Effector CD4-positive, alpha-beta T cell (primary cell): ENCODE measurements around the gene GGNBP2.
"Not testable (repeated sequence)": the region's sequence is repeated elsewhere in the genome, so short reads cannot be mapped to it uniquely, and the experiment has no call there.

Experiments used
- DNase-seq: peaks from one replicate; pipeline ENCODE4 v3.0.0-alpha.2; 2020
- total RNA-seq: gene quantifications from one replicate; lab custom pipeline; 2026; lab: John Stamatoyannopoulos, UW

GGNBP2 gene, protein sequence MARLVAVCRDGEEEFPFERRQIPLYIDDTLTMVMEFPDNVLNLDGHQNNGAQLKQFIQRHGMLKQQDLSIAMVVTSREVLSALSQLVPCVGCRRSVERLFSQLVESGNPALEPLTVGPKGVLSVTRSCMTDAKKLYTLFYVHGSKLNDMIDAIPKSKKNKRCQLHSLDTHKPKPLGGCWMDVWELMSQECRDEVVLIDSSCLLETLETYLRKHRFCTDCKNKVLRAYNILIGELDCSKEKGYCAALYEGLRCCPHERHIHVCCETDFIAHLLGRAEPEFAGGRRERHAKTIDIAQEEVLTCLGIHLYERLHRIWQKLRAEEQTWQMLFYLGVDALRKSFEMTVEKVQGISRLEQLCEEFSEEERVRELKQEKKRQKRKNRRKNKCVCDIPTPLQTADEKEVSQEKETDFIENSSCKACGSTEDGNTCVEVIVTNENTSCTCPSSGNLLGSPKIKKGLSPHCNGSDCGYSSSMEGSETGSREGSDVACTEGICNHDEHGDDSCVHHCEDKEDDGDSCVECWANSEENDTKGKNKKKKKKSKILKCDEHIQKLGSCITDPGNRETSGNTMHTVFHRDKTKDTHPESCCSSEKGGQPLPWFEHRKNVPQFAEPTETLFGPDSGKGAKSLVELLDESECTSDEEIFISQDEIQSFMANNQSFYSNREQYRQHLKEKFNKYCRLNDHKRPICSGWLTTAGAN
- 208 reads per million, percentile 93 among the genes with 10 or more reads in this experiment for total RNA-seq

DNA sequence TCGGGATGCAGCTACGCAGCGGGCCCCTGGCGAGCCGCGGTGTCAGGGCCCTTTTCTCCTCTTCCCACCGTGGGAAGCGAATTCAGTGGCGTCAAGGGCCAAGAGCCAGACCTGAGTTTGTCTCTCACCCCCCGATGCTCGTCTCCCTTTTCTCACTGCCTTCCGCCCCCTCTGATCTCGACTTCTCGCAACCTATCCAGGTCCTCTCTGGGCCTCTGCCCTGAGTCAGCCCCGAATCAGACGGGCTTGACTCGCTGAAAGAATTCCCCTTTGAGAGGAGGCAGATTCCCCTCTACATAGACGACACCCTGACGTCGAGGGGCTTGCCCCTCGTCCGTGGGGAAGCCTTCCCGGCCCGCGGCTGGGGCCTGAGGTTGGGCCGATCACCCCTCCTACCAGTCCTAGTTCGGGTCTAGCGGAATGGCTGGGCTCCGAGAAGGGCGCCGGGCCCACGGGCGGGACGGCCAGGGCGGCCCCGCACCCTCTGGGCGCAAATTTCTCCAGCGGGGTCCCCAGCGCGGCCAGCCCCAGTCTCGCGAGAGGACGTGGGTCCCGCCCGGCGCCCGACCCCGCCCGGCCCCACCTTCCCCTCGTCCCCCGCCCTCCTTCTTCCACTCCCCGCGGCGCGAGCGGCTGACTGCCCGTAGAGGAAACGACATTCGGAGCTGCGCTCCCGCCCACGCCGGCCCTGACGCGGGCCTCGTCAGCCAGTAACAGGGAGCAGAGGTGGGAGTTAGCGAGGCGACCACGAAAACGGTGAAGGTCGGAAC lies at the start of gene GGNBP2:
TSS of gene GGNBP2 (plus strand) at position 613 of the 770 bp plus-strand sequence. CDS start 806 bp downstream, outside the sequence.
- DNase-seq = peak; percentile 88

DNA sequence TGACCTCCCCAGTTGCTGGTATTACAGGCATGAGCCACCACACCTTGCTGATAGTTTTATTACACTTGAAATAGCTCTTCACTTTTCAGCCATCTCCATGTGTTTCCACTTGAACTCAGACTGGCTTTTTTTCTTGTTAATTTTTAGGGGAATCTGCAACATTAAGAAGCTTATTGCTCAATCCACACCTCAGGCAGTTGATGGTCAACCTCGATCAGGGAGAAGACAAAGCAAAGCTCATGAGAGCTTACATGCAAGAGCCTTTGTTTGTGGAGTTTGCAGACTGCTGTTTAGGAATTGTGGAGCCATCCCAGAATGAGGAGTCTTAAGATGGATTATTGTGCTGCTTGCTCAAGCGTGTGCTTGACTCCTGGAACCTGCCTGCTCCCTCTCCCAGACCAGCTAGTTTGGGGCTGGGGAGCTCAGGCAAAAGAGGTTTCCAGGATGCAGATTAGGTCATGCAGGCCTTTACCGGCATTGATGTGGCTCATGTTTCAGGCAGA lies 49.6 kb upstream of the GGNBP2 start:
- DNase-seq = no peak

DNA sequence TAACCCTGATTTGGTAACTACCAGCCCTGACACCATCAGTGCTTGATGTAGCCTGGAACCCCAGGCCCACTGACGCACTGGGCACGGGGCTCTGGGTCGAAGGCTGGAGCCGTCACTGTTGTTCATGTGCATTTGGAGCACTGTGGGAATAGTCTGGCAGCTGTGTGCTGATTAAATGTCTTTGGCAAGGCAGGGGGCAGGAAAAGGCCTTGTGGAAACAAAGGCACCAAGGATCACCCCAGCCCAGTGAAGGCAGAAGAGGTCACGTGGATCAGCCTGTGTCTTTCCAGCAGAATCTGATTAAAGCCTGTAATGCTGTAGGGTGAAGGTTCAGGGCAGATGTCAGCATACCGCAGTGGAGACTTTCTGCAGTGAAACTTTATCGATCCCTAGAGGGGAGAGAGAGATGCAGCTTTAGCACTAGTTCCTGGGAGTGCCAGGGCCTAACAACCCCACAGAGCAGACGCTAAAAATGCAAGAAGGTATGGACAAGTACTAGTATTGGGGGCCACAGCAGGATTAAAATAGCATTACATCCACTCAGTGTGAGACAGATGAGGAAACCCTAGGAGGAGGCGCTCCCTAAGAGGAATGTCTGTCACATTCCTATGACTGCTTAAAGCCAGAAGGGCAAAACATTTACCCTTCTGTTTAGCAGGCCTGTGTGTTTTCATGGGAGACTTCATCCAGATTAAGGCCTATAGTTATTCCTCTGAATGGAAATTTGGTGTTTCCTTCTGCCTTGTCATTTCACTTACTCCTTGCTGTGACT lies 48.5 kb upstream of the GGNBP2 start:
- no peak for DNase-seq

DNA sequence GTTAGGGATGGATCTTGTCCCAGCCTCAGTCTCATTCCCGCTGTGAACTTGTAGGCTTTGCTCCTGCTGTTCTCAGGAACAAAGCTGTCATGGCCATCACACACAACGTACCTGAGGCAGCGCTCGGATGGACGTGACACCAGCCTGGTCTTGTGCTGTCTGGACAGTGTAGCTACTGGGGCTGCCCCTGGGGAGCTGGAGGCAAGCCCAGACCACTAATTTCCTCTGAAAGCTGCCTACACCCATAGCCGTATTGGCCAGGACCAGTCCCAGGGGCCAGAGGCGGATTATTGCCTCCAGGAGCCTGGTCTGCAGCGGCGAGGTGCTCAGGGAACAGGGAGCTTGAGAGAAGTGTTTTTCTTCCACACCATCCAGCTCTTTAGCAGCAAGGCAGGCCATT lies 46.6 kb upstream of the GGNBP2 start:
- no peak for DNase-seq

DNA sequence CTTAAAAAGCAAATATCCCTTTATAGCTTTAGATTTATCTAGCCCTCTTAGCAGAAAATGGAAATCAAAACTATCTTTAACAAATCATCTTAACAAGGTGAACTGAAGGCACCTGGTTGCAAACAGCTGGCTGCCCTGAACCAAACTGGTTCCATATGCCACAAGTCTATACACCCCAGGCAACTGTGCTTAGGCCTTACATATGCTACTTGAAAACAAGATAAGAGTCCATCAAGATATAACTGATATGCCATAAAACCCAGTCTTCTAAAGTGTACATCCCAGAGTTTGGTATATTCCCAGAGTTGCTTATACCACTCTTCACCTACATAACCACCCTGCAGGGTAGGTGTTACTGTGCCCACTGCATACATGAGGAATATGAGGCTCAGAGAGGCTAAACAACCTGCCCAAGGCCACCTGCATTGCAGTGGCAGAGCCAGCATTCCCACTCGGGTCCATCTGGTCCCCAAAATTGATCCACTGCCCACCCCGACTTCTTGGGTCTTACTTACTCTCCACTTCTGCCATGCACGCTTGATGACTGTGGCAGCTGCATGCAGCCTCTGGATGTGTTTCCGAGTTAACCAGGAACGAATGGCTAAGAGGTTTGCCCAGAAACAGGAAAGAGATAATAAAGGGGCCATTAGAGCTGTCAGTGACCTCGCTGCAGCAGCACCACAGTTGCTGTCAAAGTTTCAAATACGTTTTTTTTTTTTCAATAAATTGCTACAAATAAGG lies 46.0 kb upstream of the GGNBP2 start:
- DNase-seq = no peak

DNA sequence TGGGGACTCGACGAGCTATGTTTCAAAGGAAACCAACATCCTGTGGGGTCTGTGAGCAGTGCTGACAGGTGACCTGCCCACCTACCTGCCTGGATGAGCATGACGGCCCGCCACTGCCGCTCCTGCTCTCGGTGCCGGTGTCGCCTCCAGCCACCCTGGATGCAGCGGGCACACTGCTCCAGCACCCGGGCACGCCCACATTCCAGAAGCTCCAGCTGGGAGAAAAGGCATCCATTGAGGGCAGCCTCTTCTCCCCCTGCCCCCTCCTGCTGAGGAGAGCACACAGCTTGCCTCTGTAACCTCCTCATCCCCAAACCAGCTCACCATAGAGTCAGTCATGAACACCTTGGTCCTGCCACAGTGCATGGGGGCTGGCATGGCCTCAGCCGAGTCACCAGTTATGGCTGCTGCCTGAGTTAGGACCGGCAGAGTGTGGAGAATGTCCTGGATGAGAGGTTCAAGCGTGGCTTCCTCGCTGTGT lies 43.9 kb upstream of the GGNBP2 start:
- no peak for DNase-seq

DNA sequence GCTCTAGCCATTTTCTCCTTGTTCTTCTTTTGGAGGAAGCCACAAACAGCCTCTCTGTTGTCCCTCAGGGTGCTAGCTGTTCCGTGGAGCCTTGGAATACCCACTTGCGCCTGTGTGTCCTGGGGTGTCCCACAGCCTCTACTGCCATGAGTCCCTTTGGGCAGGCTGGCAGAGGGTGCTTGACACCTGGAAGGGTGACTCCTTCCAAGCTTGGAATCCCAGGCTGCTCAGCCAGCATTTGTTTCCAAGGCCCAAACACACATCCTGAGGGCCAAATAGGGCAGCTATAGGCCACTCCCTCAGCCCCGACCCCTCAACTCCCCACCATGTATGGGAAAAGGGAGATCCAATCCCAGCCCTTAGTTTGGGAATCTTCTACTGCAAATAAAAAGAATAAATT lies 43.4 kb upstream of the GGNBP2 start:
- no peak for DNase-seq

DNA sequence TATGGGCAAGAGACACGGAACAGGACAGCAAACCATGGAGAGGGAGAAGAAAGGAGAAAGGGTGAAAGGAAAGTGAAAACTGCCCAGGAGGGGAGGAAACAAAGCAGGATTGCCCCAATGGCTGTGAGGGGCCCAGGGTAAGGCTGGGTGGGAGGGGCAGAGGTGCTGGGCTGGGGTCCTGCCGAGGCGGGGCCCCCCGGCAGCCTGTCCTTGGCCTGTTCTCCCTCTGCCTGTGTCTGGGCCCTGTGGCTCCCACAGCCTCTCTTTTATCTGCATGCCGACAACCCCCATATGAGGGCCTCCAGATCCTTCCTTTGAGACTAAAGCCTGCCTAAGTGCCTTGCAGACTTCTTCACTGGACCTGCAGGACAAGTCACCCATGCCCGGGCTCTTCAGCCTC lies 42.8 kb upstream of the GGNBP2 start:
- no peak for DNase-seq

DNA sequence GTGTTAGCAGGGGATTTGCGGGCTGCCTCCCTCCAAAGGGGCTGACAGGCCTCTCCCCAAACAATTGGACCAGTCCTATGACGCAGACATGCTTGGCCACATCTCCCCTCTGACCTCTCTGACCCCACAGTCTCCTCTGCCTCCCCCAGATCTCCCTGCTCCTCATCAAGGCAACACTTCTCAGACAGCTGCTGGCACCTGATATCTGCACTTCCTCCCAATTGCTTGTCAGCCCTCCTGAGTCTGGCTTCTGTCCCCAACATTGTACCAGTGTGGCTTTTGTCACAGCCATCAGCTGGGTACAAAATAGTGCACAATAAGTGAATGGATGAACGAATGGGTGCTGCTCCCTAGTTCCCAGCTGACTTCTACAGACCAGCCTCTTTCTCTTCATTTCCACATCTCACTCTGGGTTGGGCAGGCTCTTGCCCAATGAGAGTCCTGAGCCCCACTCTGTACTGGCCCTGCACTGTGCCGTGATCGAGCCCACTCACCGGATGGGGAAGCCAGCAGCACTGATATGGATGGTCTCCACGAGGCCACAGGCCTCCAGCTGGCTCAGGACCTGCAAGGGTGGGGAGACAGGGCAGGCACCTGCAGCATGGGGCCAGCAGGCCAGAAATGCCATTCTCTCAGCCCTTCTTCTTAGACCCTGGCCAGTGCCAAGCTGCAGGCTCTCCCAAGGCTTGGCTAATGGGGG lies 41.1 kb upstream of the GGNBP2 start:
- no peak for DNase-seq

DNA sequence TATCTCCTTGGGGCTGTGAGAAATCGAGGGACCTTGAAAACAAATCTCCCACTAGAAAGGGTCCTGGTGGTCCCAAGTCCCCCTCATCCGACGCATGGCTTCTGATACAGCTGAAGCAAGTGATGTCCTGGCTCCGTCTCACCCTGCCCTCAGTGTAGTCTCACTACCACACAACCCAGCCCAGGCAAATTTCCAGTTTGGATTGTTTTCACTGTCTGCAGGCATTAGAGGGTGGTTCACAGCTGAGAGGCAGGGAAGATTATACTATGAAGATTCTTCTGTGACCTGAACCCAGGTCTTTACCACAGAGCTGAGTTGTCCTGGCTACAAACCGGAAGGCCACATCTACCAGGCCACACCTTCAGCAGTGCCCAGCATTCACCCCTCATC lies 40.6 kb upstream of the GGNBP2 start:
- DNase-seq = no peak

DNA sequence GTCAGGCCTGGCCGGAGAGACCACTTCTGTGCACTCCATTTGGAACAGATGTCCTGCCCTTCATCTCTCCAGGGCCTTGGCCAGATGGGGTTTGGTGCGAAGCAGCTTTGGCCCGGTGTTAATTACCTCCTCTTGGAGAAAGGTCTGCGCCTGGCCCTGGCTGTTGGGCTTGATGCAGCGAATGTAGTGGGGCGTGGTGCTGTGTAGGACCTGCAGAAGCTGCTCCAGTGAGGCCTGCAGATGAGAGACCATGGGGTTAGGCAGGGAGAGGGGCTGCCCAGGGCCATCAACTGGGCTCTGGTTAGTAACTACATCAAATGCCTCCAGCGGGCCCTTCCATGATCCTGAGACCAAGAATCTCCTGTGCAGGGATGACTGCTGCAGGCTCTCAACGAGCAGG lies 39.5 kb upstream of the GGNBP2 start:
- DNase-seq = no peak

DNA sequence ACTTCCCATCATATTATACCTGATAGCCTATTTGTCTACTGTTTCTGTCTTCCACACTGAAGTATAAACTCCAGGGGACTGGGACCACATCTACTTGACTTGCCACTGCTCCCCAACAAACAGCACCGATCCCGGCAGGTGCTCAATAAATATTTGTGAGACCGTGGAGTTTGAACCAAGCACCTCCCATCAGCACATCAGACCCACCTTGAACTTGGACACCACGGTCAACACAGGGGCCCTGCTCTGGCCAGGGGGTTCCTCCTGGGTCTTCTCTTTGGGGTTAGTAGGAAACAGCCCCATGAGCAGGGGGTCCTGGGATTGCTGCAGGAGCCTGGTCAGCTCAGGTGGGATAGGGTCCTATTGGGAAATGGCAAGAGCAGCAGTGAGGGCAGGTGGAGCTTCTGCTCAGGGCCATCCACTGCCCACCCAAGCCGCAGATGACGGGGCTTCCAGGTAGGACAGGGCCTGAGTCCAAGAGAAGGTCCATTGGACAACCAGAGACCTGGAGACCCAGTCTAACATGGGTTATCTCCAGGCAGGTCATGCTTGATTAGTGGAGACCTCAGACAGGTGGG lies 38.4 kb upstream of the GGNBP2 start:
- no peak for DNase-seq

DNA sequence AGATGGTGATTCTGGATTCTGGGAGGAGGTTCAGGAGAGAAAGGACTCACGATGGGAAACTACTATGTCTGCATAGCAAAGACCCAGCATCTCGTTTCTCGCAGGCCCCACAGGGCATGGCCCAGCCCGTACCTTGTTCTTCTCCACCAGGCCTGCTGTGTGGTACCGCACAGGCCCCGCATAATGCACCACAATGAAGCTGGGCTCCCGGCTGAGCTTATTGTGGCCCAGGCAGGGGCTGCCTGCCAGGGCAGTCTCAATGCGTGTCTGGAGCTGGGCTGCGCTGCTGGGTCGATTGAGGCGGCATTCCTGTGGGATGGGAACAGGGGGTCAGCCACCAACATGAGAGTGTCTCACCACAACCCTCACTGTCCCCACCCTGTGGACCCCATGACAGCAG lies 37.9 kb upstream of the GGNBP2 start:
- DNase-seq = no peak

DNA sequence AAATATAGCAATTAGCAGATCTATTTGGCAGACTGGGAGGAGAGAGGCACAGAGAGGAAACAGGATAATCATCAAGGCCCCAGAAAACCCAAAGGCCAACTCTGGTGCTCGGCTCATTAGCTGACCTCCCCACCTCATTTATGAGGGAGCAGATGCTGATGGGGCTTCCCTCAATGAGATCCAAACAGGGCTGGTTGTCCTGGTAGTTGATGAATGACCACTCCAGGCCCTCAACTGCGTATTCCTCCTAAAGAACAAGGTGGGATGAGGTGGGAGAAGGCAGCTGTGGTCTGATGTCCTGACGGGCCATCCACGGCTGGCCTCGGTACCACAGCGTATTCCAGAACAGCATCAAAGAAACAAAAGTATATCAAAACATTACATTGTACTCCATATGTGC lies 37.5 kb upstream of the GGNBP2 start:
- DNase-seq = no peak

DNA sequence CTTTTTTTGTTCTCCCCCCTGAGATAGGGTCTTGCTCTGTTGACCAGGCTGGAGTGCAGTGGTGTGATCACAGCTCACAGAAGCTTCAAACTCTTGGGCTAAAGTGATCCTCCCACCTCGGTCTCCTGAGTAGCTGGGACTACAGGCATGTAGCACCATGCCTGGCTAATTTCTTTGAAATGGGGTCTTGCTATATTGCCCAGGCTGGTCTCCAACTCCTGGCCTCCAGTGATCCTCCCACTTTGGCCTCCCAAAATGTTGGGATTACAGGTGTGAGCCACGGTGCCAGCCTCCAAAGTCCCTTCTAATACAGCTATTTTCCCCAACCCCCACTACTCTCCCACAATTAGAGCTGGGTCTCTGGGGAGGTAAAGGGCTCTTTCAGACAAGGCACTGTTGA lies 36.3 kb upstream of the GGNBP2 start:
- not testable (repeated sequence) for DNase-seq

DNA sequence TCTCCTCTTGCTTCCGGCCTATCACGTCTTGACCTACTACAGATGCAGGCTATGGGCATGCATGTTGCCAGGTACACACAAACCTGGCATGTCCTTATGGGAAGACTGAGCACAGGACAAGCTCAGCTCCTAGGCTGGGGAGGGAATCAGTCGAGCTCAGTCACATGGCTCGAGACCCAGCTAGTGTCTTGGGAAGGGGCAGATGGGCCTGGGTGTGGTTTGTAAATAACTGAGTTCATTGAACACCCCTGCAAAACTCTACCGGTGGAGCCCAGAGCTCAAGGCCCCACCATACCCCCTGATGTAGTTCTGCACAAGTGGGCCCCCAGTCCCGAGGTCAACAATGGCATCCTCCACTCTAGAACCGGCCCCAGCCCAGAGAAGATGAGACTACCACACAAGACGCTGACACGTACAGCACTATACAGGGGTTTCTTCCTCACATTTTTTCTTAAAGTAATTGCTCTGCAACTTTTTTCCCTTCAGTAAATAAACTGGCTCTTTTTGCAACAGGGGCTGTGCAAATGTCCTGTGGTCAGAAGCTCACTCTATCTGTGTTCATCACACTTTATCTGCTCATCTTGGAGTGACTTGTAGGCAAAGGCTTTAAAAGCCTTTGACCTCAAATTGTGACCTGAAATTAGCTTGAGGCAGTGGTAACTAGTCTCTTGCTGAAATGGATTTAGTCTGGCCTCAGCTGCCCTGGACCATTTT lies 35.3 kb upstream of the GGNBP2 start:
- DNase-seq = no peak

DNA sequence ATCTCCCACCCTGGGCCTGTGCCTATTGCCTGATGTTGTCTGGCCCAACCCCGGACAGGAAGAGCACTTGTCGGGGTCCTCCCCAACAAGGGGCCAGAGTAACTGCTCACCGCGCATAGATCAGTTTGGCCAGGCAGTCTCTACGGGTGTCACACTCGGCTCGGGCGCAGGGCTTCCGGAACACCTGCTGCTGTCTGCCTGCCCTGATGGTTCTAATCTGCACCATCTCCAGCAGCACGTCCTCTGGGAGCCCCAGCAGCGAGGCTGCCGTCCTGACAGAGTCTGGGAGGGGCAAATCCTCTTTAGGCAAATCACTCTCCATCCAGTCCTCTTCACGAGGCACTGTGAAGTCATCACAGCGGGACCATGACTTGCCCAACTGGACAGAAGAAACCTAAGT lies 34.1 kb upstream of the GGNBP2 start:
- DNase-seq = no peak

DNA sequence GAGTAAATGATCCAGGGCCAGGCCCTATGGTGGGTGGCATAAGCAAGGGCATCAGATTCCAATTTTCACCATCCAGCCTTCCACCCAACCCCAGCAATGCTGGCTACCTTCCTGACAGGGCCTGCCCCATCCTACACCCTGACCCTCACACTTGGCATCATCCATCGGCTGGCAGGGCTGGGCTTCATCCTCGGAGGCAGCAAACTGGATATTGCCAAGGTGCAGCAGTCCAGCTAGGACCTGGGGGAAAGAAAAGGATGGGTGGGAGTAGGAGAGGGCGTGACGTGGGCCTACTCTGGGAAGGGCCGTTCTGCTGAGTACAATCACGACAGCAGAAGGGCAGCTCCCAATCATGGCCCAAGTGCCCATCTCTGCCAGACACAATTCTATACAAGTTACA lies 33.5 kb upstream of the GGNBP2 start:
- no peak for DNase-seq

DNA sequence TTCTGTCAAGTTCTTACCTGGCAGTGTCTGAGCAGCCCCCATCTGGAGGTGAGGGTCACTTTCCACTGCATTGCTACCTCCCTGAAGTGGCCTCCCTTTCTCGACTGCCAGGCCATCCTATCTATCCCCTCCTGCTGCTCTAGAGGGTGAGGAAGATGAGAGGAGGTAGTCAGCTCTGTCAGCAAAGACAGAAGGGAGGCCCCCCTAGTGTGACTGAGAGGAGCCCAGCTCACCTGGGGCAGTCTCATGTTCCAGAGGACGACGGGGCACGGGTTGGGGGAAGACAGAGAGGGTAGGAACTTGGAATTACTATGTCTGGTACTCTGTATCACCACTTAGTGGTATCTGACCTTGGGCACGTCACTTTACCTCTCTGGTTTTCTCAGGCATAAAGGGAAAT lies 32.1 kb upstream of the GGNBP2 start:
- no peak for DNase-seq

DNA sequence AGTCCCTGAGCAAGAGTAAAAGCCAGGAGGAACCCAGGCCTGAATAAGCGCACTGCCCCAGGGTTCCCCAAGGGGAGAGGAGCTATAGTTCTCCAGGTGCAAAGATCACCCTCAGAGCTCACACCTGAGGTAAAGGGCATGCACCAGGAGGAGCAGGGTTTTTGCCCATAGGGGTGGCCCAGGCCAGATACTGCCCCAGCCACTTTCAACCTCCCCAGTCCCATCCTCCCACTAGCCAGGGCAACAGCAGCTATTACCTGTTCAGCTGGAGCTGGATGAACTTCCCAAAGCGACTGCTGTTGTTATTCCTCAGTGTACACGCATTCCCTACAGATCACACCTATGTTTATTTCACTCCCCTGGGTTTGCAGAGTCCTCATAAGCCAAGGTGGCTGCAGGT lies 29.9 kb upstream of the GGNBP2 start:
- DNase-seq = no peak
